GM12873 (cell line): Measurements from ENCODE around the gene FAM204A.

Experiments
- TF ChIP-seq, protein P1 (sequence below): IDR thresholded peaks from 2 replicates; pipeline ENCODE4 v1.5.1; 2012; ENCODE audit warnings: low read depth, mild to moderate bottlenecking, moderate library complexity, low read length, control low read depth; ENCODE audit not compliant: insufficient read depth; ENCODE audit errors: missing control alignments

Gene FAM204A

DNA sequence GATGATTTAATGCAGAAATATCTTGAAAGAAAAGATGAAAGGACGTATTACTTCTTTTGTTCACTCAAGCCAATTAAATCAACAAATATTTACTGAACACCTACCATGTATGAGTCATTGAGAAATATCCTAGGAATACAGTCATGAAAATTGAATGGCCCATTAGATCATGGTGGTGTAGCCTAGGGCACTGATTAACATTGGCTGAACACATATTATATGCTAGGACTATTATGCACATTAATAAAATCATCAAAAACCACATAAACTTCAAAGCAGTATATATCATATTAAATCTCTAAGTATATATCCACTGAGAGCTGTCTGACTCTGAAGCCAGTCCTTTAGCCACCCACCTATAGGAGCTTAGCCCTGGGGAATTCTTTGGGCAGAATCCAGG lies 41.8 kb downstream of the FAM204A start:
- TF ChIP-seq, protein P1, sequence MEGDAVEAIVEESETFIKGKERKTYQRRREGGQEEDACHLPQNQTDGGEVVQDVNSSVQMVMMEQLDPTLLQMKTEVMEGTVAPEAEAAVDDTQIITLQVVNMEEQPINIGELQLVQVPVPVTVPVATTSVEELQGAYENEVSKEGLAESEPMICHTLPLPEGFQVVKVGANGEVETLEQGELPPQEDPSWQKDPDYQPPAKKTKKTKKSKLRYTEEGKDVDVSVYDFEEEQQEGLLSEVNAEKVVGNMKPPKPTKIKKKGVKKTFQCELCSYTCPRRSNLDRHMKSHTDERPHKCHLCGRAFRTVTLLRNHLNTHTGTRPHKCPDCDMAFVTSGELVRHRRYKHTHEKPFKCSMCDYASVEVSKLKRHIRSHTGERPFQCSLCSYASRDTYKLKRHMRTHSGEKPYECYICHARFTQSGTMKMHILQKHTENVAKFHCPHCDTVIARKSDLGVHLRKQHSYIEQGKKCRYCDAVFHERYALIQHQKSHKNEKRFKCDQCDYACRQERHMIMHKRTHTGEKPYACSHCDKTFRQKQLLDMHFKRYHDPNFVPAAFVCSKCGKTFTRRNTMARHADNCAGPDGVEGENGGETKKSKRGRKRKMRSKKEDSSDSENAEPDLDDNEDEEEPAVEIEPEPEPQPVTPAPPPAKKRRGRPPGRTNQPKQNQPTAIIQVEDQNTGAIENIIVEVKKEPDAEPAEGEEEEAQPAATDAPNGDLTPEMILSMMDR = no peak

DNA sequence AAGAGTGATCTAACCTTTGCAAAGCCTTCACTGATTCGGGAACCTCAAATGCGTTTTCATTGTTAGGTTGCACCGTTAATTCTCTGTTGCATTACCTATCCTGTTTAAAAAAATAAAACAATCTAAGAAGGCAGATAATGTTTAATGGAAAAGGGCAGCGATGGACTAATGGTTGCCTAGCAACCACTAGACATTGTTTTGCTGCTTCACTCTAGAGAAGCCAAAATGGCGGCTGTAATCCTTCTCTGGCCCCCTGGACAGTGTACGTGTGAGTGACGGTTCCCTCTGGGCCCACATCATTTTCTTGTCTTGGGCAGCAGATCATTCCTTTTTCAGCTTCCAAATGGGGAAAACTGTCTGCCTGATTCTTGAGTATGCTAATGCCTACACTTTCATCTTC lies 43.3 kb downstream of the FAM204A start:
- TF ChIP-seq, protein P1 = no peak

DNA sequence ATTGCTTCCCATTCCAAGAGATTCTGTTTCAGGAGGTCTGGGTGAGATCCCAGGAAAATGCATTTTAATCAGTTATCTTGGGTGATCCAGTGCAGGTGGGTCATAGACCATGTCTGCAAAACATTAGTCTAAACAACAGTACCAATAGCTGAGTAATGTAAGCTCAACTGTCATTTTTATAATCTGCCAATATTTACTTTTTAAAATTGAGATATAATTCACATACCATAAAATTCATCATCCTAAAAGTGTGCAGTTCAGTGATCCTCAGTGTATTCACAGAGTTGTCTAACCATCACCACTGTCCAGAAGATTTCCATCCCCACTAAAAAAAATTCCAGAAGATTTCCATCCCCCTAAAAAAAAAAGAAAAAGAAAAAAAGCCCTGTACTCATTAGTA lies 51.0 kb downstream of the FAM204A start:
- TF ChIP-seq, protein P1 = no peak

DNA sequence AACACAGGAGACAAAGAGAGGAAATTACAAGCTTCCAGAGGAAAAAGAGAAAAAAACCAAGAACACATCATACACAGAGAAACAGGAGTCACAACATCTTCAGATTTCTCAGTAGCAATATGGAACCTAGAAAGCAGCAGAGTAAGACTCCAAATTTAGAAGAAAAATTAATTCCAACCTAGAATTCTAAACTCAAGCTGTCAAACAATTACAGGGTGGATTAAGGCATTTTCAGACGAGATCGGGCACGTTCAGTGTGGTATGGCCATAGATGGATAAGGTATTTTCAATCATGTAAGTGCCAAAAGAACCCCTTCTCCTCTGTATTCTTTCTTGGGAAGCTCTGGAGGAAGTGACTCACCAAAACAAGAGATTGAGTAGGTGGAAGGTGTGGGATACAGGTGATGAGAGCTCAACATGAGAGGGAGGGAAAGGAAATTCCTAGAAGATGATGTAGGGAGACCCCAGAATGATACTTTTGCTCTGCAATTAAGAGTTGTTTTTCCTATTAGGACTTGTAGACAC lies 51.6 kb downstream of the FAM204A start:
- TF ChIP-seq, protein P1 = no peak

DNA sequence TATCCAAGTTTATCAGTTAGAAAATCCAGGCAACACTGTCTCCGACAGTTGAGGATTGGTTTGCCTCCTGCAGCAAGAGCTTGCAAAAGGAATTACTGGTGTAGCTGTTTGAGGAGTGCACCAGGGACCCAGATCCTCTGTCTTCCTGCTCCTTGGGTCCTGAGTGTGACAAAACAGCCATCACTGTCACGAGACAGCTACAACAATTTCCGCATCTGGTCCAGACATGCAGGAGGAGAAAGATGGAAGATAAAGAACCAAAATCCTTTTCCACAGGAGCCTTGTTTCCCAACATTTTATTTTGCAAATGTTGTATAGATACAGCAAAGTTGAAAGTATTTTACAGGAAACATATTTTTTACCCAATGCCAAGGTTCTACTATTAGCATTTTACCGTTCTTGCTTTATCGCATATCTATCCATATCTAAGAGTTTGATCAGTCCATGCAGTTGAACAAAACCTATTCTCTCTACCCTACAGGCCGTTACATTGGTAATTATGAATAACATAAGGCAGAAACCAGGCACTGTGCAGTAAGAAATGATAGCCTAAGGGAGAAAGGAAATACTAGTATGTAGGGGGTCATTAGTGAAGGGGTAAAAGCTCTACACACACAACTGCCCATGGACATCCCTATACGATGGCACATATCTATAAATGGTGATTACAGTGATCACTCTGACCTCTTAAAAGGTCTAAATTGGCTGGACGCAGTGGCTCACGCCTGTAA lies 54.9 kb downstream of the FAM204A start:
- TF ChIP-seq, protein P1 = no peak

DNA sequence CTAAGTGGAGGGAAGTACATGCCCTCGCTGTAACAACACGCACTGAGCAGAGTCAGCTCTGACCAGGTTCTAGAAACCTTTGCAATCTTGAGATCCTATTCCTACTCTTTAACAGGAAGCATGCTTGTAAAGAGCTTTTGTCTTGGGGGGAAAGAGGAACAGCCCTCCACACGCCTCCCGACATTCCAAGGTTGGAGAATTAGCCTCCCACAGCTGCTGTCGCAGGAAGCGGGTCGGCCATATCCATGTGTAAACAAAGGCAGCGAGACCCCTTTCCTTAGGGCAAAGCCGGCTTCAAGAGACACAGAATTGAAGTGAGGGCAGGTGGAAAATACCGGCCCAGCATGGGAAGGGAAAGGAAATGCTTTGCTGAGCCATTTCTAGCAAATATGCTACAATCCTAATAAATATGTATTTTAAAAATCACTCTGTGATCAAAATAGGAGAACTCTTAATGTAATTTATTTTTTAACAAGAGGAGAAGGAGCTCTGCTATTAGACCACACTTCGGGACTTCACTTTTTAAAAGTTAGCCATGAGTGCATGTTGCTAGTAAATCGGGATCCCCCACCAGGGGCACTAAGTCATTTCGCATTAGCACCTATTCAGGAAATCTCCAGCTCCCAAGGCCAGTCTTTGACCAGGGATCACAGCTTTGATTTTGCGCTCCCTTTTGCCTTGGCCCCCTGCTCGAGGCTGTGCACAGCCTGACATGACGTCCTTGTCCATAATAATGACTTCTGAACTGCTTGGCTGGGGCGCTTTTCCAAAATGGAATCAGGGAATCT lies 55.9 kb downstream of the FAM204A start:
- TF ChIP-seq, protein P1 = no peak

- TF ChIP-seq, protein P1 = no peak
These were observed 59.5 kb downstream of the FAM204A start for GRCh38 chr10:118282670-118283069.
